GM21737 (cell line): ENCODE measurements around the gene USP24.
"Not testable (repeated sequence)": the region's sequence is repeated elsewhere in the genome, so short reads cannot be mapped to it uniquely, and the experiment has no call there.

Experiments used
- ATAC-seq: cut with Tn5 transposase; IDR thresholded peaks from one replicate; pipeline ENCODE4 v1.9.1; 2021; ENCODE audit warnings: mild to moderate bottlenecking, moderate library complexity; ENCODE audit not compliant: unreplicated experiment

The USP24 gene

DNA sequence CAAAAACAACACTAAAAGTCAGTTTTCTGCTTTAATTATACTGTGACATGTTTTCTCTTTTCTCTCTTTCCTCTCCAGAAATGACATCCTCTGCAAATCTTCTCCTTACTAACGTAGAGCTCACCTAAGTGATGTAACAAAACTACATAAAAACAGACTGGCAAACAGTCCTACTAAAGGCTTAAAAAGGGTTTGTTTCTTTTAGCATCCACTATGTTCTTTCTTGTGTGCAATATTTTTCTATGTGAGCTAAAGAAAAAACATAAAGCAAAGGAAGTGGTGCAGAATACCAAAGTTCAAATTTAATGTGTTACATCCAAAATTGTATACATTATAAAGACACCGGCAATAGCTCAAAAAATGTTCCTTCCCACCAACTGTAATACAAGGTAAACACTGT lies 14.5 kb downstream of the USP24 start:
- no peak for ATAC-seq

GRCh38 chr1:55199735-55200134 lies 15.4 kb downstream of the USP24 start:
- ATAC-seq = not testable (repeated sequence)

DNA sequence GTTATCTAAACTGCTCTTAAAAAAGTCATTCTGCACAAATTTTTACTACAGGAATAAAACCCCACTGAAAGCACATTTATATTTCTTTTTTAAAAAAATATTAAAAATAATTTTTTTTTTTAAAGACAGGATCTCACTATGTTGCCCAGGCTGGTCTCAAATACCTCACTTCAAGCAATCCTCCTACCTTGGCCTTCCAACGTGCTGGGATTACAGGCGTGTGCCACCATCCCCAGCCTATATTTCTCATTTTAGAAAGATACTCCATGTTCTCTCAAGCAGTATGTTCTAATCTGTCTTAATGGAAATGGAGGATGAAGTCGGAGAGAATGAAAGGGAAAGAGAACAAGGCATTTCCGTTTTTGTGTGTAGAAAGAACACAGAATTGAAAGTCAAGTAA lies 17.1 kb downstream of the USP24 start:
- ATAC-seq = no peak

GRCh38 chr1:55197099-55197498 lies 18.1 kb downstream of the USP24 start:
- no peak for ATAC-seq

DNA sequence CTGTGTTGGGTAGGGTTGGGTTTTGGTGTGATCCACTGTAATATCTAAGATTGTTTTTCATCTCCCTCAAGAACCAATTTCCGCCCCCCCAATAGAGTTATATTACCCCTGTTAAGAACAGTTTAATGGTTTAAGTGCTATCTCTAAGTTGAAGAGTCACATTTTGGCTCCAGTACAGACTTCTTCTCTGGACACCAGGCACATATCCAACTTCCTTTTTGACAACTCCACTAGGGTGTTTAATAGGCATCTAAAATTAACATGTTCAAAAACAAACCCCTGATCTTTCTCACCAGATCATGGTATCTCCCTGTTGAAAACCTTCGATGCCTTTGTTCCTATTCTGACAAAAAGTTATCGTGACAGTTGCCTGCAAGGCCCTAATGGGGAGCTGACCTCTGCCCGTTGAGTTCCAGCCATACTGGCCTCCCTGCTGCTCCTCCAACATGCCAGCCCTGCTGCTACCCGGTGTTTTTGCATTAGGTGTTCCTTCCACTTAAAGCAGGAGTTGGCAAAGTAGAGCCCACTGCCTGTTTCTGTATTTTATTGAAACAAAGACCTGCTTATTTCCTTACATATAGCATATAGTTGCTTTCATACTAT lies 18.6 kb downstream of the USP24 start:
- no peak for ATAC-seq

GRCh38 chr1:55195521-55196233 lies 19.5 kb downstream of the USP24 start:
- ATAC-seq = no peak

- no peak for ATAC-seq
Measured at GRCh38 chr1:55194851-55195250, 20.3 kb downstream of the USP24 start.

GRCh38 chr1:55192093-55192492 lies 23.1 kb downstream of the USP24 start:
- ATAC-seq = no peak

DNA sequence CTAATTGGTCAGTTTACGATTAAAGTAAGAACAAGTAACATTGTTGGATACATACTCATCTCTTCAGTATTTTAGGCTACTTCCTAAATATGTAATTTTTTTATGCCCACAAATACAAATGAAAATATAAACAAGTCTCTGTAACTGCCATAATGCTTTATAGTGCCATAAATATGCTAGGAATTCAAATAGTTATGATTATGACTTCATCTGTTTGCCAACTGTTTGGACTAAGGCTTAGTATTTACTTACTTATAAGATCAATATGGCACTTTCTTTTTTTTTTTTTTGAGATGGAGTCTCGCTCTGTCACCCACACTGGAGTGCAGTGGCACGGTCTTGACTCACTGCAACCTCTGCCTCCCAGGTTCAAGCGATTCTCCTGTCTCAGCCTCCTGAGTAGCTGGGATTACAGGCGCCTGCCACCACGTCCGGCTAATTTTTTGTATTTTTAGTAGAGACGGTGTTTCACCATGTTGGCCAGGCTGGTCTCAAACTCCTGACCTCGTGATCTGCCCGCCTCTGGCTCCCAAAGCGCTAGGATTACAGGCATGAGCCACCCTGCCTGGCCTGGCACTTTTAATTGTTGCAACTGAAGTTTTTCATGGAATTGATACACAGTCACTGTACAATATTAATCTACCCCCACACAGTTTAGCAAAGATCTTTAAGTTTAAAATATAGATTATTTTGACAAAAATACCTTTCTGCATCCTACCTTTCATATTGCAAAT lies 23.8 kb downstream of the USP24 start:
- ATAC-seq = not testable (repeated sequence)

DNA sequence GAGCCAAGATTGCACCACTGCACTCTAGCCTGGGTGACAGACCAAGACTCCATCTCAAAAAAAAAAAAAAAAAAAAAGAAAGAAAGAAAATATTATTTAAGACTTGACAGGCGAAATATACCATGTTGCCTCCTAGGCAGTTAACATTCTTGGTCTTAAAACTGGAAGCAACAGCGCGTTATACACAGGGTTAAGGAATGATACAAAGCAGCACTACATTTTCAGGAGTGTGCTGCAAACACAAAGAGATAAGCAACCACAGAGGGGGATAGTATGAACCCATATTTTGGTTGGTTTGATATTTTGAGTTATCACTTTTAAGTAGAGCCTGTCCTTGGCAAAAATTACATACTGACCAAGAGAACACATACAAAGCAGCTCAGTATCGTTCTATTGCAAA lies 25.1 kb downstream of the USP24 start:
- ATAC-seq = no peak

DNA sequence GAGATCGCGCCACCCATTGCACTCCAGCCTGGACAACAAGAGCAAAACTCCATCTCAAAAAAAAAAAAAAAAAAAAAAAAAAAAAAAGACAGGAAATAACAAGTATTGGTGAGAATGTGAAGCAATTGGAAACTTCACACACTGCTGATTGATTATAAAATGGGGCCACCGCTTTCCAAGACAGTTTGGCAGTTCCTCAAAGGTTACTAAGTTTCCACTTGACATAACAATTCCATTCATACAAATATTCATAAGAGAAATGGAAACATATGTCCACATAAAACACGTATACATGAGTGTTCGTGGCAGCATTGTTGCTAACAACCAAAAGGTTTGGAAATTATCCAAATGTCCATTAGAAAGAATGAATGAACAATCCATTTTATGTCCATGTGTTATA lies 26.3 kb downstream of the USP24 start:
- no peak for ATAC-seq

DNA sequence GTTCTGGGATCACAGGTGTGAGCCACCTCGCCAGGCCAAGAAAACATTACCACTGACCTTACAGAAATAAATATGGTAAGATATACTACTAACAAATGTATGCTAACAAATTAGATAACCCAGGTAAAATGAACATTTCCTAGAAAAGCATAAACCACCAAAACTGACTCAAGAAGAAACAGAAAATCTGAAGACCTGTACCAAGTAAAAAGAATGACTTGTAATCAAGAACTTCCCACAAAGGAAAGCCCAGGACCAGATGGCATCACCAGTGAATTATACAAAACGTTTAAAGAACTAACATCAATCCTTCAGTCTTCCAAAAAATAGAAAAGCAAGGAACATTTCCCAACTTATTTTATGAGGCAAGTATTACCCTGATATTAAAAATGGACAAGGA lies 29.3 kb downstream of the USP24 start:
- no peak for ATAC-seq

GRCh38 chr1:55184859-55185258 lies 30.3 kb downstream of the USP24 start:
- no peak for ATAC-seq

GRCh38 chr1:55181666-55182065 lies 33.5 kb downstream of the USP24 start:
- no peak for ATAC-seq

DNA sequence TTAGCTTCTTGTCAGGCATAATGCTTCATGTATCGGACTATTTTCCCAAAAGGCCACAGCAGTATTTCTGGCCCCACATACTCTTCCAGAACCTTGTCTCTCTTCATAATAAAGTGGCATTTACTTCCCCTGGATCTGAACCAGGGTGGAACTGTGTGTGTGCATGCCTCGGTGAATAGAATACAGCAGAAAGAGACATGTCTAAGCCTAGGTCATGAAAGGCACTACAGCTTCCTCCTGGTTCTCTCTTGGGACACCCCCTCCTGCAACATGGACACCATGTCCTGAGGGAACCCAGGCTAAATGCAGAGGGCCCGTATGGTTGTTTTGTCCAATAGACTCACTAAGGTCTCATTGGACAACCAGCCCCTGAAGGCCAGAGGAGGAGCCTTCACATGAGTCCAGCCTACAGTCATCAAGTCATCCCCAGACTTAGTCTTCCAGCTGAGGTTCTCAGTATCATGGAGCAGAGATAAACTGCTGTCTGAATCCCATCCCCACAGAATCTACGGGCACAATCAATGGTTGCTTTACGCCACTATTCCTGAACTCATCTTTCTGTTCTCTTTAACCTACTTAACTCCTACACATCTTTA lies 35.0 kb downstream of the USP24 start:
- ATAC-seq = no peak

DNA sequence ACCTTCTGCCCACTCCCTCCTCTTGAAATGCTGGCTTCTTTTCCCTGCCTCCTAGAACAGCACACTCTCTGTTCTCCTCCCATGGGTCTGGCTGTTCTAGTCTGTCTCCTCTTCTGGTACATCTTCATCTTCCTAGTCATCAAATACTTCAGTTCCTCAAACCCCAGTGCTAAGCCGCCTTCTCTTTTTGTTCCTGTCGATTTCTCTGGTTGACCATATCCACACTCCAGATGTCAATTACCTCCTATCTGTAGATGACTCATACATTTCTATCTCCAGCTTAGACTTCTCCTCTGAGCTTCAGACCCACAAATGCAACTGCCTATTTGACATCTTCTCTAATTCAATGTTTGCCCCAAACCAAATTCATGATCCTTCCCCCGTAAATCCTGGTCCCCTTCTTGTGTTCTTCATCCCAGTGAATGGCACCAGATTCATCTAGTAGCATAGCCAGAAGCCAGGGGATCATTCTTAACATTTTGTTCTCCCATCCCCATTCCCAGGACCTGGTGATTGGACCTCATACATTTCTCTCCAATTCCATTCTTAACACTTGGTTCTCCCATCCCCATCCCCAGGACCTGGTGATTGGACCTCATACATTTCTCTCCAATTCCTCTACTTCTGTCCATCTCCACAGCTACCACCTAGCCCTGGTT lies 35.9 kb downstream of the USP24 start:
- ATAC-seq = no peak

GRCh38 chr1:55172687-55173086 lies 42.5 kb downstream of the USP24 start:
- ATAC-seq = no peak

DNA sequence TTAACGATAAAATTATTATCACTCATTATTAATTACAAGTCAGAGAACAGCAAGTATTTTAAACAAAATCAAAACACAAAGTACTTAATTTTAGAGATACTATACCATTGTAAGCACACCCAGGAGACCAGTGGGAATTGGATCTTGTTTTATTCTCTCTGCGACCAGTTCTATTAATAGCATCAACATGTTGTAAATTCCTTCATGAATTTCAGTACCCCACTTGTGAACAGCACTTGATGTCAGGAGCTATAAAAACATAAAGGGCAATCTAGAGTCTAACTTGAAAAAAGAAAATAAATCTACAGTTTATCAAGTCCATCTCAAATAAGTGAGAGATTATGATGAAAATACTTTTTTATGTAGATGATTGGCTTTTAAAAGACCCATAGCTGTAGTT lies 42.9 kb downstream of the USP24 start:
- no peak for ATAC-seq

GRCh38 chr1:55171694-55172093 lies 43.5 kb downstream of the USP24 start:
- ATAC-seq = no peak

- no peak for ATAC-seq
Measured at GRCh38 chr1:55170426-55170825, 44.7 kb downstream of the USP24 start.

DNA sequence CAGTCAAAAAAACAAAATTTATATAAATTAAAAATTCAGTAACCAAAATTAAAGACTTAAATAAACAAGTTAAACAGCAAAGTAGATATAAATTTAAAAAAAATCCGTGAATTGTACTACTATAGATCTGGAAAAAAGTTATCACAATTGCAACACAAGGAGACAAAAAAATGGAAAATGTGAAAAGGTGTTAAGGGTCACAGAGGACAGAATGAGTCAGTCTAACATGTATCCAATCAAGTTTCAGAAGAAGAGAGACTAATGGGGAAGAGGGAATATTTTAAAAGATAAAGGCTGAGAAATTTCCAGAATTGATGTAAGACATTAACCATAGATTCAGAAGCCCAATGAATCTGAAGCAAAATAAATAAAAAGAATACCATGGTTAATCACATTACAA lies 46.0 kb downstream of the USP24 start:
- no peak for ATAC-seq
